Stimulated activated CD4-positive, alpha-beta T cell treated with anti-CD3 and anti-CD28 coated beads, Interleukin-2, amount 100 ng/mL, for 48 hours (primary cell): ENCODE results near the gene BBS9.

Experiments
- DNase-seq, 2 donors: peaks; one replicate each; pipeline ENCODE4 v3.0.0-alpha.2; 2020

Gene BBS9

DNA sequence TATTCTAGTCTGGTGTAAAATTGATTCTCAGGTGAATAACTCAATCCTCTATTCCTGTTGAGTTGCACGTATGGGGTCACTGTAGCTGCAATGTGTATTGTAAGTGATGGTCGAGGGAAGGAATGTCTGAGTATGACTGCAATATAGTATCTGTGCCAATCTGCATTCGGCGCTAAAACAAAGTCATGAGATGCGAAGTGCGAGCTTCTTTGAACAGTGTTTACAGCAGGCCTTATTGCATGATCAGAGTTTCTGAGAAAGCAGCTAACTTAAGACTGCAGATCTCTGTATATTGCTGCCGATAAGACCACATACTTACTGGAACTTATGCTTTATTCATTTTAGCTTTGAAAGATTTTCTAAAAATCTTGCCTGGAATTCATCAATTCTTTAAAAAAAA, 434.3 kb downstream of the BBS9 start:
- no peak for DNase-seq

DNA sequence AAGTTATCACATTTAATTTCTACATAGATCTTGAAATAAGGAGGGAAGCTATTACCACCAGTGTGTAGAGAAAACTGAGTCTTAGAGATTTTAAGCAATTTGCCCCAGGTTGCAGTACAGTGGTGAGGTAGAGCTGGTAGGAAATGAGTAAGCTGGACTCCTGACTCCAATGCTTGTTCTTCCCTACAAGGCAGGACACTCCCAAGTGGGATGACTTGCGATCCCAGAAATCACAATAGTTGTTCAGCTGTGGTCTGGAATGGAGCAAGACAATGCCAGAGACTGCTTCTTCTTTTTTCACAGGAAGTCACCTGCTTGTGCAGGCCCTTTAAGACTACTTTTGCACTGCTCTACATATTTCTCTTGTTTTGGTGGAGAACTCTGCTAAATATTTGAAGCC, 448.8 kb downstream of the BBS9 start:
- DNase-seq, result no peak

DNA sequence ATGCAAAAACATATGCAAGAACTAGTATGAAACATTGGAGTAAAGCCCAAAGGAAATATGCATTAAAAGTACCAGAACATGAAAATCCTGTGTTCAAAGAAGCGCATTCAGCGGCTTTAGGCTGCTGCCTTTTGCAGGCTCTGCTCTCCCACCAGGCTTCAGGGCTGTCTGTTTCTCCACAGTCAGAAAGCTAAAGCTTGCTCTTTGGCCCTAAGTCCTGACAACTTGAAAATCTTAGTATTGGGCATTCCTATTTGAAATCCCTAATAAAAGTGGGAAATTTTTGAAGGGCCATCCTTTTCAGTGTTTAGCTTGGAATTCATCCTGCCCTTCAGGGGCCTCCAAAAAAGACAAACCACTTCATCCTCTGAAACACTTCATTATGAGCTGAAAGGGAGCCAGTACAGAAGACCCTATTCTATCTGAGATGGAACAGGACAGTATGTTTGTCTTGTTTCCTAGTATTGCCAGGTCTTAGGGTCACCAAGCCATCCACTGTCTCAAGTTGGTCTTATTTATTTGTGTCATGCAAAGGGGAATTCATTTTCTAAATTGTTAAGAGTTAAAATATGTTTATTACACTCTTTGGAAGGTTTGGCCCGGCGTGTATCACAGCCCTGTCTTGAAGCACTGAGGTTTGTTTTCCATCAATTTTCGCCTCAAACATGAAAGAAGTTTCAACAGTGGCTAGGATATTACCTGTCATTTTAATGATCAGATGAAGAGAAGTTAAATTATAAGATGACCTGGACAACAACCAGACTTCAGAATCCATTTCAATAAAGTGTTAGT, 449.7 kb downstream of the BBS9 start:
- no peak for DNase-seq

DNA sequence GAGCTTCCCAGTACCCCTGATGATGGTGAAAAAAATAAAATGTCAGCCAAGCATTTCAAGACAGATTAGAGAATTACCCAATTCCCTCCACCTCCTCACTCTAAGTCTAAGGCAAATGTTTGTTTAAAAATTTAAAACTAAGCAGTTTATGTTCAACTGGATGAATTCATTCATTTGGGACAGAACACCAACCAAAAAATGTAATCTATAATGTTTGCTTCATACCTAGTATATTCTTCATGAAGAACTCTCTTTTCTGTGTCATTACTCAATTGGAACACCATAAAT, 450.3 kb downstream of the BBS9 start:
- no peak for DNase-seq

DNA sequence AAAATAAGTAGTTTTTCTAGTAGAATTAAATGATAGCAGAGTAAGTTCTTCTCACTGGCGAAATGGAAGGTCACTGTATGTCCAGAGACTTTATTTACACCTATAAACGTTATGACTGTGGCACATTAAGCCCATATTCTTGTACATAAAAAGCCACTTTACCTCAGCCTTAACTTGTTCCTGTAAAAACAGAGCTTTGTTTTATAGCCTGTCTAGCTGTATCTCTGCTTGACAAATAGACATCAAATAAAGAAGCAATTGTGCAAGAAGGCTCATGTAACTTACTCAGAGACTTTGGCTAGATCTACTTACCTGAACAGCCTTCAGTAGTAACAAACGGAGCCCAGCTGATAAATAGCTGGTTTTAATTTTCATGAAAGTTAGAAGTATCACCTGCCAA, 451.9 kb downstream of the BBS9 start:
- DNase-seq, result no peak

DNA sequence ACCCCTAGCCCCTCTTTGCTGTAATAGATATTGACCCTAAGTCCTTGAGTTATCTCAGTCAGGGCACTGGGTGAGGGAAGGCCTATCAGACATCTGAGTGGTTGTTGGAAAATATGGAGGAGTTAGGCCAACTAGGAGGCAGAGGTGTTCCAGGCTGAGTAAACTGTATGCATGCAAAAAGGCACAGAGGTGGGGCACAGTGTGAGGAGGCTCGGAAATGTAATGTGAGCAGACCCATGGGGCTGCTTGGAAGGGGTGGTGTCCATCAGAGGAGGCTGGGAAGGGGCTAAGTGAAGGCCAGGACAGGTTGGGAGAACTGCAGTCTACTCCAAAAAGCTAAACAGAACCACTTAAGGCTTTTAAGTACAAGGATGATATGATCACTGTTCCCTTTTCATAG, 452.7 kb downstream of the BBS9 start:
- no peak for DNase-seq

DNA sequence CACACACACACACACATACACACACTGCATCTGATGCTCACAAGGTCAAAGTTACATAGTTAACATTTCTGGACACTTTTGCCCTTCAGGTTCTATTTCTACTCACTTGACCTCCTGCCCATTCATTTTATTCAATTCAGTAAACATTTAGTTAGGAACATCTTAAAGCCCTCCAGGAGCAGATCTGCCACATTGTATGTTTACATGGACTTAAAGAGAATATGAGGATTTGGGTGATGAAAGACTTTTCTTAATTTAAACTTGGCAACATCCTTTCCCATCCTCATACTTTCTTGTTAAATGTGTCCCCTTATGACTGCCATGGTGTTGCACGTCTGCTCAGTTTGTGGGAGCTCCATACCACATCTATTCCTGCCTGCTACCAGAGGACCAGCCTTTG, 453.2 kb downstream of the BBS9 start:
- DNase-seq, result no peak

DNA sequence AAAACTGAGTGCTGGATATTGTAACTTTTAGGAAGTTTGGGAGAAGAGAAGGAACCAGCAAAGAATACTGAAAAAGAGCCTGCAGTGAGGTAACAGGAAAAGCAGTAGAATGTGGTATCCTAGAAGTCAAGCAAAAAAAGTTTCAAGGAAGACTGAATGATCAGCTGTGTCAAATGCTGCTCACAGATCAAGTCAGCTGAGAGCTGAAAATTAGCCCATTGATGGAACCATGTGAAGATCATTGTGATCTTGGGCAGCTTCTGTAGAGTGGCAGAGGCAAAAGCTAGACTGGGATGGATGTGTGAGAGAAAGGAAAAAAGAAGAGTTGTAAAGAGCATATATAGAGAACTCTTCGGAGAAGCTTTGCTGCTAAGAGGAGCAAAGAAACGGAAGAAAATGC, 460.5 kb downstream of the BBS9 start:
- no peak for DNase-seq

DNA sequence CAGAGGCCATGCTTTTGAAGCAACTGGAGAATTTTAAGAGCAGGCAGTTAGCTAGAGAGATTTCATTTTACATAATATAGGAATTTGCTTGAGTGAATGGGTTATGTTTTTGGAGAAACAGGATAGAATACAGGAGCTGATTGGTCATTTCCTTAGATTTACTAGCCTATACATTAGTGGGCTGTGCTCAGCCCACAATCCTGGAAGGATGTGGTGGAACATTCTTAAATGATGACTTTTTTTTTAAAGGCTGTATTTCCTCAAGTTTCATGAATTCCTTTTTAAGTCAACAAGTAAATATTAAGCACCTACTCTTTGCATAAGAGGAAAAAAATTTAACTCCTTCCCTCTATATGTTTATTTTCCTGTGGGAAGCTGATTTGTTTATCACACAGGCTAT, 461.6 kb downstream of the BBS9 start:
- DNase-seq, result no peak

DNA sequence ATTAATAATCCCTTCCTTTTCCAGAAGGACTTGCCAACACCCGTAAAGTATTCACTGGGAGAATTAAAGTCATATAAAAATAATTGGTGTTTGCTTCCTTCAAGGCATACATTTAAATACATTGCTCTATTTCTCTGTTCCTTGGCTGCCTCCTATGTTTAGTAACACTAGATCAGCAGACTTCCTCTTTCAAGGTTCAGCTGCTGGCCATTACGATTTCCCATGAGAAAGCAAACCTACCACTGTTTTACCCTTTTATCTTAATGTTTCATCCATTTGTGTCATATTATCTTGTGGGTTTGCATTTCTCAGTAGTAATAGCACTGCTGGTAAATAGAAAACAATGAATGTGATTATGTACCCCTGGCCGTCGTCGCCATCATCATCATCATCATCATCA, 462.1 kb downstream of the BBS9 start:
- DNase-seq, result no peak

DNA sequence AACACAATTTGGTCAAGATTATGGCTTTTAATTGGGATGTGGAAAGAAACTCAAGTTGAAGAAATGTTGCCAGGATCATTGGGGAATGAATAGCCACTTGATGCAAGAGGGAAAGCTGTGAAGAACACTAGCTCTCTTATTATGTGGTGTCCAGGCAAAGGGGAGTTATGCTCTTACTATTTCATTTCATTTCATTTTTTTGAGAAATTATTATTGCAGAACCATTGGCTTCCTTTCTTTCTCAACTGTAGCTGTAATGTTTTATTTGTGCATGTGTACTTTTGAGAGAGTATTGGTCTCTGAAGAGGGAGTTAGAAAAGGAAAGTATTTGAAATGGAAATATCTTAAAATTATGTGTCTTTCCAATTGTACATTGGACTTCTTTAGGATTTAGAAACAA, 463.4 kb downstream of the BBS9 start:
- no peak for DNase-seq

DNA sequence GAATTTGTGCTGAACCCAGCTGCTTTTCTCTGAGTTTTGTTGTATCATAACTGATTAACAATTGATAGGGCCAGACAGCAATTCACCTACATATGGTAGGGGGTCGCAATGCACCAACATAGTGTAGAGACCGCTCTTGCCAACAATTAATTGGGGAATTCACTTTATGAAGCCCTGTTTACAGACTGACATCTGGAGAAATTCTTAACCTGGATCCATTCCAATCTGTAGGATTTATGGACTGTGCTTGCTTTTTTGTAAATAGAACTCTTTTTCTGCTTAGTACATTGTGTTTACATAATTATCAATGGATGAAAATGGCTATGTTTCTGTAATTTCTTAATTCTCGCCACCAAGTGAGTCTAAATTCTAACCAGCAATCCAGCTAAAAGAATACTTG, 464.2 kb downstream of the BBS9 start:
- DNase-seq, result no peak

DNA sequence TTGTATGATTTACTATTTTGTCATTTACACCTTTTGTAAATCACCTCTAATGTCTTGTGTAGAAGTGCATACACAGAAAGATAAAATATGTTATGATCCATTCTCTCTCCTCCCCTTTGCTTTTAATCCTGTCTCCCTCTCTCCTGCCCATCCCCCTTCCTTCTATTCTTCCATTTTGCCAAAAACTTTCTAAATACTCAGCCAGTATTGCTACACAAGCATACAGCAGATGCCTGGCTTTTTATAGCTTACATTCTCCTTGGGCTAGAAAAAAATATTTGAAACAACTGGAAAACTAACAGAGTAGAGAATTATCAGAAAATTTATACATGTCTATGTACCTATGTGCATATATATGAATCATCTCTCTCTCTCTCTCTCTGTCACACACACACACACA, 467.3 kb downstream of the BBS9 start:
- DNase-seq, result no peak

DNA sequence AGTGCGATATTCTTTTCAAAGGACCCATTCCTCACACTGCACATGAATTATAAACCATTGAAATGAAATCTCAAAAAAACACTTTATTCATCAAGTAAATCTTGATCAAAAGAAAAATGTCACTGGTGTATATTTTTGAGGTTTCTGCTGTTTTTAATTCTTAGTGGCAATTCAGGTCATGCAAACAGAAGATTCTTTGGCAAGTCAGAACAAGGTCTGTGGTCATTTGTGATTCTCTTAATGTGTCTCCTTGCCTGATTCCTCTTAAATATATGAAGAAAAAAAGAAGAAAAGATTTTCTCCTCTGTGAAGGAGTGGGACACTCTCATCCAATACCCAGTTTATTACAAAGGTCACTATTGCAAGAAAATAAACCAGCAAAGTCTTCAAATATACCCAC, 467.8 kb downstream of the BBS9 start:
- DNase-seq, result no peak

DNA sequence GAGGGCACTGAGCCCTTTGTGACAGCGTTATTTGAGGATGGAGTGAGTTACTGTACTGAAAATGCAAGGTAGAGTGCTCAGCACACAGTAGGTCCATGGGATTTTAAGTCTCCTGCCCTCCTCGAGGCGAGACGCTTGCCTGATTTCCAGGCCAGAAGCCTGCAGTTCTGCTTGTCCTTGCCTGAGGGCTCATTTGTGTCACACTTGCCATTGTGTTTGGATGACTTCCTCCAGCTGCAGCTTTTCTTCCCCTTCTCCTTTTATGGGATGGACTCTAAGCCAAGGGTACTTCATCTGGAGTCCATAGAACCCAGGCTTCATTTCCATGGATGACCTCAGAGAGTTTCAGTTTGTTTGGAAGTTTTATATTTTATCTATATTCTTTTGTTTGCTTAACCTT, 471.7 kb downstream of the BBS9 start:
- DNase-seq, result no peak

DNA sequence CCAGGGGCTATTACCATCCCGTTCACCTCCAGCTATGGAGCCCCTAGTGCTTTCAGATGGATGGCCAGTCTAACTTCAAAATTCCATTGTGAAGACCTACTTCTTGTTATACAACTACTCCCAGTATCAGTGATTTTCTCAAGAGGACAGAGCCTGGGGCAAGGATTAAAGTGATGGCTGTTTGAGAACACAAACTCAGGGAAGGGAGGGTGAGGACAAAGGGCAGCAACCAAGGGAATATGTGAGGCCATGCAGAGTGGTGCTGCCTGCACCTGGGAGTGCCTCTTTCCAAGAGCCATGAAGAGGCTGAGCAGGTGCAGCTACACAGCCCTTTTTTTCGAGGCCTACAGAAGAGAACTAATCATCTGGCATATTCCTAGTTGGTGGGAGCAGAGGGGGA, 472.5 kb downstream of the BBS9 start:
- no peak for DNase-seq

DNA sequence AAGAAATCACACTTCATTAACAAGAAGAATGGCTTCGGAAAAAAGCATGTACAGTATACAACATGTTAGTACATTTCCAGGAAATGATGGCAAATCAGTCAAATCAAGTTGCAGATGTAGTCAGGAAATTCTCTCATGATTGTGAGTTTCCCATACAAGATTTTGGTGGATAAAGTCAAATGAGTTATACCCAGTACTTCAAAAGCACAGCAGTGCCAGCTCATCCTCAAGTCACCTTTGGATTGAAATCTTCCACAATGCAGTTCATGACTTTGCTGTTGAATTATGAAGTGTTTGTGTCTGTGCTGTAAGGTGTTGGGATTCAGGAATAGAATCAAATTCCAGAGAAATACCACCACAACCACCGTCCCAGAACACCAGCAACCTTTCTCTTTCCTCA, 474.7 kb downstream of the BBS9 start:
- no peak for DNase-seq

DNA sequence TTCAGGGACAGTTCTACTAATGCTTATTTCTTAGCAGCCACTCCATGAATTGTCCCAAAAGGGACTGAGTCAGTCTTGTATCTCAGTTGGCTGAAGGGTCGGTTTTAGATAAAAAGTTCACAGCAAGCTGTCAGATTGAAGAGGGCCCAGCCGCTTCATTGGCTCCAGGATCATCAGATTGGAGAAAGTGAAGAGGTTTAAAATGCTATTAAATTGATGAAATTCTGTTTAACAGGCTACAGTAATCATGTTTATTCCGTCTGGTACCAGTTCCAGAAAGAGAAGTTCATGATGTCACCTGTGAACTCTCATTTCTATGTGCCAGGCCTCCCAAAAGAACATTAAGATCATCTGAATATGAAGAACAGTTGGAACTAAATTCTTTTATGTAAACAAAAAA, 481.6 kb downstream of the BBS9 start:
- DNase-seq, result no peak

DNA sequence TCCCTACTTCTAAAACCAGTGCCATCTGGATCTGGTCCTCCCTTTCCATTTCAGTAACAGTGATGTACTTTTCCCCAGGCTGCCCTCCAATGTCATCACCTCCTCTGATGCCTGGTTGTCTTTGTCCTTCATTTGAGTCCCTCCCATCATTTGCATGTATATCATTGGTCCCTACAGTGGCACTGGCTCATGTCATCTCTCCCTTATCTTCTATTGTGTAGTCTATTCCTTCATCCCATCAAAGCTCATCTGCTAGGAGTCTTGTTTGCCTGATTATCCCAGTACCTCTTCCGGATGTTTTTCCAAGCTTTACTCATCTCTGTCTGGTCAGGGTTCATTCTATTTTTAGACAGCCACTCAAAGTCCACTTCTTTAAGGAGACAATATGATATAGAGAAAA, 483.1 kb downstream of the BBS9 start:
- no peak for DNase-seq

DNA sequence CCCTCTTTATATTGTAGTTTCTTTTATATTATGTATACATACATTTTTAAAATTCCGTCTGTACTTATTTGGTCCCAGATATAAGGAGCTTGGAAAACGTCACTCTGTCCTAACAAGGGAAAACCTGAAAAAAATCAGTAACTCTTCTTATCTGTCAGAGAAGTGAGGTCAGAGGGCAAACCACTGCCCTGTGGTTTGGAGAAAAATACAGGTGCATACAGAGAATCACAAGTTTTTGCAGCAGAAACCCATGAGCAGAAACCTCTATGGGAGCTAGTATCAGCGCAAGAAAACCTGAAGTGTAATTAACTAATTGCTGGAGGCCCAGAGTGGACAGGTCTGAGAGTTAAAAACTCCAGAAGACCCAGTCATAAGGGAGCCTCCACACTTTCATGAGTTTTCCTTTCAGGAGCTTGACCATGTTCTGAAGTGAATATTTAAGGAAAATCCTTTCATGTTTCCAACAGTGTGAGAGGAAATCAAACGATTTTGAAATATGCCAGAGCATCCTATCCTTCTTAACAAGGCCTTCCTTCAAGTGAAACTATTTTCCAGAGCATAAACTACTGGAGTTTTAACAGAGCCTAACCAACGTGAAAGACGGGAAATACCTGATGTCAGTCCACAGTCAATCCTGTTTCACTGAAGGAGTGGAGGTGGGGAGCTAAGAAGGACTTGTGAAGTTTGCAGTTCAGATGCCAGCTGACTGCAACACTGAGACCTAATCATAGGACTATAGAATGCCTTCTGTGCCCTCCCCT, 485.2 kb downstream of the BBS9 start:
- no peak for DNase-seq

DNA sequence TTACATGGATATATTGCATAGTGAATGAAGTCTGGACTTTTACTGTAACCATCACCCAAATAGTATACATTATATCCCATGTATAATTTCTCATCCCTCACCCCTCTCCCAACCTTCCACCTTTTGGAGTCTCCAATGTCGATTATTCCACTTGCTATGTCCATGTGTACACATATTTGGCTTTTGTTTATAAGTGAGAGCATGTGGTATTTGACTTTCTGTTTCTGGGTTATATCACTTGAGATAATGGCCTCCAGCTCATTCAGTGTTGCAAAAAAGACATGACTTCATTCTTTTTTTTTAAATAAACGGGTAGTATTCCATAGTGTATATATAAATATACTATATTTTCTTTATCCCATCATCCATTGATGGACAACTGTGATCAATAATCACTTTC, 487.4 kb downstream of the BBS9 start:
- no peak for DNase-seq

DNA sequence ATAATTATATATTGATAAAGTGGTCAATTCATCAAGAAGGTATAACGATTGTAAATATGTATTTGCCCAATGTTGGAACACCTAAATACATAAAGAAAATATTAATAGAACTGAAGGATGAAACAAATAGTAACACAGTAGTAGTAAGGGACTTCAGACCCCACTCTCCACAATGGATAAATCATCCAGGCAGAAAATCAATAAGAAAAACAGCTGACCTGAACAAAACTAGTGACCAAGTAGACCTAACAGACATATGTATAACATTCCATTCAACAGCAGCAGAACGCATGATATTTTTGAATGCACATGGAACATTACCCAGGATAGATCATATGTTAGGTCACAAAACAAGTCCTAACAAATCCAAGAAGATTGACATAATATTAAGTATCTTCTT, 489.9 kb downstream of the BBS9 start:
- no peak for DNase-seq

DNA sequence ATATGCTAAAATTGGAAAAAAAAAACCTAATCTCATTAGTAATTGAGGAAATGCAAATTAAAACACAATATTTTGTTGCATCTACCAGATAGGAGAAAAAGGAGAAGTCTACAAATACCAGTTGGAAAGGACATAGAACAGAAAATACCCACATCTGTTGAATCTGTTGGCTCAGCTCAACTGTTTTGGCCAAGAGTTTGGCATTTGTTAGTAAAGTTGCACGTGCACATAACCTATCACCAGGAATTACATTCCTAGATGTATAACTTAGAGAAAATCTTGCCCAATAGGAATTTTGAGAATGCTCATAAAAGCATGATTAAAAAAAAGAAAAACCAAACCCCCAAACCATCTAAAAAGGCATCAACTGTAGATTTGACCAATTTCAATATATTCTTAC, 493.9 kb downstream of the BBS9 start:
- DNase-seq, result no peak

DNA sequence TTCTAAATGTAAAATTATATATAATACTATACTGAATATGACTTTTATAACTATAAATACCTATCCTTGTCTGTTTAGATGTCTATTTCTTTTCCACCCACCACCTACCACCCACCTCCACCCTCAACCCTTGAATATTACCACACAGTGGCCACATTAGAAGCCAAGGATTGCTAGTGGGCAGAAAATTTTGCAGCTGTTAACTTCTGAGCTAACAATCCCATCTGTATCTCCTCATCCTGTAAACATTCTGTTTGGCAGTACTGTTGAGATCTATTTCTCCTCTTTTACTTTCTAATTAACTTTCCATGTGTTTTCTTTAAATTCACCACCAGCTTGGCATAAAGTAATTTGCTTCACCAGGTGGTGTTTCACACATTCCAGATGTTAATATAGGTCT, 494.9 kb downstream of the BBS9 start:
- DNase-seq, result no peak

DNA sequence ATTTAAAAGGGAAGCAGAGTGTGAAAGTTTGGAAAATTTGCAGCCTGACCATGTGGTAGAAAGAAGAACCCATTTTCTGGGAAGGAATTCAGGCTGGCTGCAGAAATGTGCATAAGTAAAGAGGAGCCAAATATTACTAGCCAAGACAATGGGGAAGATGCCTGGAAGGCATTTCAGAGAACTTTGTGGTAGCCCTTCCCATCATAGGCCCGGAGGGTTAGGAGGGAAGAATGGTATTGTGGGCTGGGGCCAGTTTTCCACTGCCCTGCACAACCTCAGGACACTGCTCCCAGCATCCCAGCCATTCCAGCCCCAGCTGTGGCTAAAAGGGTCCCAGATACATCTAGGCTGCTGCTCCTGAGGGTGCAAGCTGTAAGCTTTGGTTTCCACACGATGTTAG, 497.5 kb downstream of the BBS9 start:
- DNase-seq, result no peak
